GM11168 (cell line): Measurements from ENCODE around the gene WNT10A.
"Not testable (repeated sequence)": the region's sequence is repeated elsewhere in the genome, so short reads cannot be mapped to it uniquely, and the experiment has no call there.

ENCODE experiments used
- in situ Hi-C: fragments of 300-500 bp; cut with MboI; formaldehyde crosslinking; loops from one replicate; pipeline ENCODE4 v1.12.0; 2022; ENCODE audit warnings: low sequenced_read_pairs; ENCODE audit not compliant: unreplicated experiment

WNT10A gene

DNA sequence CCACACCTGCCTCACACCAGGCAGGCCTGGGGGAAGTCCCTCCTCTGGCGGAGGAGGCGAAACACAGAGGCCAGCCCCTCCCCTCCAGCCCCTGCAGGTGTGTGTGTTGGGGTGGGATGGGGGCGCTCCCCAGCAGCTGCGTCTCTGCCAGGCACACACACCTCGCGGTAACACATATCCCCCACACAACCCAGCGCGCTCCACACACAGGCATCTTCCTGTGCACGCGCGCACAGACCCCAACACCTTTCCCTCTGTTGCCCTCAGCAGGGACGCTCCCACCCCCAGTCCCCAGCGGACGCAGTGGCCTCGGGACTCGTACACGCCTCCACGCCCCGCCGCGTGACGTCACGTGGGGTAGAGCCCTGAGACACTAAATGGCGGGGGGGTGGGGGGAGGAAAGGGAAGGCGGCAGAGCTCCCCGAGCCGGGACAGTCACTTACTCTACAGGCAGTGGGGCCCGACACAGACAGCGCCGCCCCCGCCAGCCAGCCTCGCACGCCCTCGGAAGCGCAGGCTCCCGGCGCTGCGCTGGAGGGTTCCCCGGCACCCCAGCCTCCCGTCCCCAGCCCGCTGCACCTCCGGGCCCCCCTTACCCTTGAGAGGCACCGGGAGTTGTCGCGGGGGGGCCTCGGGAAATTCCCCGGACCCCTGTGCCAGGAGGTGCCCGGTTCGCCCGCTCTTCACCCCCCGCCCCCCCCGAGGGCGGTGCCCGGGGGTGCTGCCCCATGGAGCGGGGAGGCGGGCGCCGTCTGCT is at the start of gene WNT10A:
WNT10A (plus strand) TSS at position 751 of the 757 bp plus-strand sequence. CDS start 144 bp downstream, outside the sequence.
- in situ Hi-C loops, result no loop called here

DNA sequence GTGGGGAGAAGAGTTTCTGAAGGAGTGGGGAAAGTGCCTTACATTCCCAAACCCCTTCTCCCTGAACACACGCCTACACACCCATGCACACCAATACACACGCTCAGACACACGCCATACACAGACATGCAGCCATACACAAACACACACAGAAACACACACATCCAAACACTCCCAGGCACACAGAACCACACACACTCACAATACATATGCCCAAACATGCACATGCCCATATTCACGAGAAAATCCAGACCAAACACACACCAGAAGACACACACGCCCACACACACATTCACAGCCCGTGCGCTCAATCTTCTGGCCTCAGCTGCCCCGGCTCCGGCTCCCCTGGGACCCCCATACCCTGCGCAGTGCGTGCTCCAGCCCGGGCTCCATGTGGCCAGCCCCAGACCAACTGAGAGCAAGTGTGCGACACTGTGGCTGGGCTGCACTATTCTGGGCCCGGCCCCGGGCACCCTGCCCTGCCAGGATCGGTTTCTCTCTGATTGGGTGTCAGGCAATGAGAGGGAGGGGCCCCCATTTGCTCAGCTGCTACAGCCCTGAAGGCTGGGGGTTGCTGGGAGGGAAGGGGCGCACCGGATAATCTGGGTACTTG is 49.2 kb upstream of the WNT10A start, which contains the start of gene PRKAG3:
PRKAG3 (minus strand) TSS at position 426 of the 613 bp plus-strand sequence.
- in situ Hi-C loops, result no loop called here

DNA sequence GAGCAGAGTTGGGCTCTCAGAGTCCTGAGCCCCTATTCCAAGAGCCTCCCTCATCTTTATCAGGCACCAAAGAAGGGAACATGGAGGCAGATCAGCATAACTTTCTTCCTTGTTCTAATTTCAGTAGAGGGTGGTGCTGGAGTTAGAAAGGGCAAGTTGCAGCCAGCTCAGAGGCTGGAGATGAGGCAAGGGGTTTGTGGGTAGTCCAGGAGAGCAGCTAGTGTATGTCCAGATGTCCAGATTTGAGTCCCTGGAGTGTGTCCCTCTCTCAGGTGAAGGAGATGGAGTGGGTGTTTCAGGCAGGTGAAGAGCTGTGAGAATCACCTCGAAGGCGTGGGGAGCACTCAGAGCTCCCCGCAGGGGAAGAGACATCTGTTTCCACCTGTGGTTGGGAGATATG is 48.6 kb upstream of the WNT10A start:
- in situ Hi-C loops, result no loop called here

DNA sequence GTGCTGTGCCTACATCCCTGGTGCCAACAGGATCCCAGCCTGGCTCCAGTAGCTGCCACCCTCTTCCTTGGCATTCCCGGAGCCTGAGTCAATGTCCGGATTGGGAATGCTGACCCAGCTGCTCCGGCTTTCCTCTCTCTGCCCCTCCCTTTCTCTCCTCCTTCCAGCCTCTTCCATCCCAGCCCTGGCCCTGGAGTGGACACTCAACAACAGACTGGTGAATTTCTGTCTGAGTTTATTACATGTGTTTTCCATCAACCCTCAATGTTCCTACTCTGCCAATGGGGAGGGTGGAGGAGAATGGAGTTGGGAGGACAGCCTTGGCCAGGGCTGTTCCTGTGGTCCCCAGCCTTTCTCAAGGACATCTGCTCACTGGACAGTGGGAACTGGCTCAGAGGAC is 48.1 kb upstream of the WNT10A start:
- in situ Hi-C loops, result no loop called here

DNA sequence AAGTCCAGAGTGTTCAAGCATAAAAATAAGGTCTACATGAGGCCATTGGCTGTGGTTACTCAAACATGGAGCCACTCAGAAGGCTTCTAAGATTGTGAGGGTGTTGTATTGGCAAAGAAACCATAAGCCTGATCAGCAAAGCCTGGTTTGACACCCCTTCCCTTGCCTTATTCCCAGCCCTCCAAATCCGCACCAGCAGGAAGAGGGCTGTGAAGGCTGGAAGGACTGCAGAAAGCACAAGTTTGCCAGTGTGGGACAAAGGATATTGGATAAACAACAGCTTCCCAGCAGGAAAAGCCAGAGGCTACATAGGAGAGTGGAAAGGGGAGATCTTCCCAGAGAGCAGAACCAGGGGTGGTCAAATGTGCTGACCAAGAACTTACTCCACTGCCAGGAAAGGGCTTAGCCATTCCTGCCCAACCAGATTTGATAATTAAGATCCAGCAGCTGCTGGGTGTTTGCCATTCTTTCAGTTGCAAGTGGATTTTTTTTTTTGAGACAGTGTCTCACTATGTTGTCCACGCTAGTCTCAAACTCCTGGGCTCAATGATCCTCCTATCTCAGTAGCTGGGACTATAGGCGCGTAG is 47.5 kb upstream of the WNT10A start:
- in situ Hi-C loops, result no loop called here

DNA sequence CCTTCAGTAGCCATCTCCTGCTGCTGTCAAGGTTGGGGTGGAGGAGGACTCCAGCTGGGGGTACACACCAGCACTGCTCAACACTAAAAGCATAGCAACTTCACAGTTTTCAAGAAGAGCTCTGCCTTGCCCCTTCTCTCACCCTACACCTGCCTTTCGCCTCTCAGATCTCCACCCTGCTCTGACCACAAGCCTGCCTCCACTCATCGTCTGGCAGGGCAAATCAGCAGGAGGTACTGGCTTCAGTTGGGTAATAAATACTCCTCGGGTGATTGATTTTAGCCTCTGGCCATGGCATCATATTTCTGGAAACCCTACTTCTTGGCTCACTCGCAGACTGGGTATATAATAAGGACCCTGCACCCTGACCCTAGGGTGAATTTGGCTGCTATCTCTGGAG is 46.0 kb upstream of the WNT10A start:
- in situ Hi-C loops, result no loop called here

DNA sequence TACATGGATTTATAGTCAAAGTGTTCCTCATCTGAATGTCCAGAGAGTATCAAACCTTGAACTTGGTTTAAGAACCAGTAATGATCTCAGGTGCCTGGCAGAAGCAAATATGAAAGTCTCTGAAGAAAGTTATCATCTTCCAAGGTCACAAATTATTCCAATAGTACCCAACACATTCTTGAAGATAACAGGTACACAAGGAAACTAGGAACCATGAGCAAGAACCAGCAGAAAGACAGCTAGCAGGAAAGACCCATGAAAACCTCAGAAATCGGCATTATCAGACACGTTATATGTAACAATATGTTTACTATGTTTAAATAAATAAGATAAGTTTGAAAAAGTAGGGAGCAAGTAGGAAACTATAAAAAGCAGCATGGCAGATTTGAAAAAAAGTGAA is 43.2 kb upstream of the WNT10A start:
- in situ Hi-C loops, result no loop called here

DNA sequence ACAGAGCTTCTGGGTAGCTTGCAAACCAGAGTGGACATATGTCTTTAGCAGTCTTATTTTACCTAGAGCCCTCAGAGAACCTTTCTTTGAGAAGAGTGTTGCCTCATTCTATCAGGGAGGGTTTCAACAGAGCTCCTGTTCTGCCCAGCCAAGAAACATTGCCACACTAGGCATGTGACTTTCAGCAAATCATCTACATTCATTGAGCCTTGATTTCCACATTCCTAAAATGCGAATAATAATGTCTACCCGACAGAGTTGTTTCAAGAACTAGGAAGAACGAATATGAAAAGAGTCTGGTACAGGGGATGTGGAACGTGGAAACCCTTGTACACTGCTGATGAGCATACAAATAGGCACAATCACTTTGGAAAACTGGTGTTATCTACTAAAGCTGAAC is 41.2 kb upstream of the WNT10A start:
- in situ Hi-C loops, result no loop called here

DNA sequence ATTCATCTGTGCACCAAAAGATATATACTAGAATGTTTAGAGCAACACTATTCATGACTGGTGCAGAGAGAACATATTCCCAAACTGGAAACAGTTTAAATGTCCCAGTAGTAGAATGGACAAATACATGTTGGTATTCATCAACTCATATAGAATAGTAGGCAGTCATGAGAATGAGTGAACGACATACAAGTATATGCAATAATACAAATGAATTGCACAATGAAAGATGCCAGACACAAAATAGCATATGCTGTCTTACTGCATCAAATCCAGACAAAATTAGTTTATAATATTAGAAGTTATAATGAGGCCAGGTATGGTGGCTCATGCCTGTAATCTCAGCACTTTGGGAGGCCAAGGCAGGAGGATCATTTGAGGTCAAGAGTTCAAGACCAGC is 40.8 kb upstream of the WNT10A start:
- in situ Hi-C loops, result no loop called here

DNA sequence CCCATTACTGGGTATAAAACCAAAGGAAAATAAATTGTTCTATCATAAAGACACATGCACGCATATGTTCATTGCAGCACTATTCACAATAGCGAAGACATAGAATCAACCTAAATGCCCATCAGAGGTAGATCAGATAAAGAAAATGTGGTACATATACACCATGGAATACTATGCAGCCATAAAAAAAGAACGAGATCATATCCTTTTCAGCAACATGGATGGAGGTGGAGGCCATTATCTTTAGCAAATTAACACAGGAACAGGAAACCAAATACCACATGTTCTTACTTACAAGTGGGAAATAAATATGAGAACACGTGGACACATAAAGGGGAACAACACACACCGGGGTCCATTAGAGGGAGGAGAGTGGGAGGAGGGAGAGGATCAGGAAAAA is 36.3 kb upstream of the WNT10A start:
- in situ Hi-C loops, result not testable (repeated sequence)

DNA sequence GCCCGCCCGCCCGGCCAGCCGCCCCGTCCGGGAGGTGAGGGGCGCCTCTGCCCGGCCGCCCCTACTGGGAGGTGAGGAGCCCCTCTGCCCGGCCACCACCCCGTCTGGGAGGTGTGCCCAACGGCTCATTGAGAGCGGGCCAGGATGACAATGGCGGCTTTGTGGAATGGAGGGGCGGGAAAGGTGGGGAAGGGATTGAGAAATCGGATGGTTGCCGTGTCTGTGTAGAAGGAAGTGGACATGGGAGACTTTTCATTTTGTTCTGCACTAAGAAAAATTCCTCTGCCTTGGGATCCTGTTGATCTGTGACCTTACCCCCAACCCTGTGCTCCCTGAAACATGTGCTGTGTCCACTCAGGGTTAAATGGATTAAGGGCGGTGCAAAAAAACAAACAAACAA is 33.7 kb upstream of the WNT10A start:
- in situ Hi-C loops, result loop anchor here (5.0 kb wide), 1 partner anchor 185 kb away; no protein-coding TSS in a partner anchor

DNA sequence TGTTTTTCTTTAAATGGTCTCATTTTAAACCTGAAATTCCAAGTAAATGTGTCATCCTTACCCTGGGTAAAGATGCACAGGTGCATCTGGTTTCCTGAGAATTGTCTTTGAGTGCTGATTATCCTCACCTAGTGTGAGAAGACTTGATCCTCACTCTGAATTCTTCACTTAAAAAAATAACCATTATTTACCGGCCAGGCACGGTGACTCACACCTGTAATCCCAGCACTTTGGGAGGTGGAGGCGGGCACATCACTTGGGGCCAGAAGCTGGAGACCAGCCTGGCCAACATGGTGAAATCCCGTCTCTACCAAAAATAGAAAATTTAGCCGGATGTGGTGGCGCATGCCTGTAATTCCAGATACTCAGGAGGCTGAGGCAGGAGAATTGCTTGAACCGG is 30.9 kb upstream of the WNT10A start:
- in situ Hi-C loops, result loop anchor here (5.0 kb wide), 1 partner anchor 187 kb away; no protein-coding TSS in a partner anchor

DNA sequence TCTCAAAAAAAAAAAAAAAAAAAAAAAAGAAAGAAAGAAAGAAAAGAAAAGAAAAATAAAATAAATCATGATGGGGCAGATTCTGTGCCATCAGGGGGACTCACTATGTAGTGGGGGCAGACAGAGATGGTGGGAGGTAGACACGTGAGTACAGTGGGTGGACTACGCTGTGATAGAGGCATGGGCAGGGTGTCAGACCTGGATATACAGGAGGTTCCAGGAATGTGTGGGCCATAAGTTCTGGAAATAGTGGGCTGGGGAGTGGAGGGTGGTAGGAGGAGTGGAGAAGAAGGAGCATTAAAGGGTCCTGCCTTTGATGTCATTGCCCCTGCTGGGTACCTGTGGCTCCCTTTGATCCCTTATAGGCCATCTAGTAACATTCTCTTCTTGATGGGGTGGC is 29.9 kb upstream of the WNT10A start:
- in situ Hi-C loops, result no loop called here

DNA sequence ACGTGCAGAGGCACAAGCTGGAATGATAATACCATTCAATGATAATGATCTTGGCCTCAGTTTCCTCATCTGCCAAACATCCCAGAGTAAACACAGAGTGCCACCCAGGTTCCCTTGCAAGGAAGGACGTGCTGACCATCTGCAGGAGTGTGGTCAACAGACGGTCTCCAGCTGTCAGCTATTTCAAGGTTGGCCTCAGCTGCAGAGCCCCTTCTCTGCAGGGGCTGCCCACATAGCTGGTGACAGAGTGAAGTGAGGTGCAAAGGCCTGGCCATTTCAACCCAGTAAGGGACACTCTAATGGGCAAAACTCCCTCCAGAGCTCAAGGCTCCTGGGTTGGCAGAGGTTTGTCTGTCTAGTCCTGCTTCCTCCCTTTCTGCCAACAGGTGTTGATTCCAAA is 29.4 kb upstream of the WNT10A start:
- in situ Hi-C loops, result no loop called here

DNA sequence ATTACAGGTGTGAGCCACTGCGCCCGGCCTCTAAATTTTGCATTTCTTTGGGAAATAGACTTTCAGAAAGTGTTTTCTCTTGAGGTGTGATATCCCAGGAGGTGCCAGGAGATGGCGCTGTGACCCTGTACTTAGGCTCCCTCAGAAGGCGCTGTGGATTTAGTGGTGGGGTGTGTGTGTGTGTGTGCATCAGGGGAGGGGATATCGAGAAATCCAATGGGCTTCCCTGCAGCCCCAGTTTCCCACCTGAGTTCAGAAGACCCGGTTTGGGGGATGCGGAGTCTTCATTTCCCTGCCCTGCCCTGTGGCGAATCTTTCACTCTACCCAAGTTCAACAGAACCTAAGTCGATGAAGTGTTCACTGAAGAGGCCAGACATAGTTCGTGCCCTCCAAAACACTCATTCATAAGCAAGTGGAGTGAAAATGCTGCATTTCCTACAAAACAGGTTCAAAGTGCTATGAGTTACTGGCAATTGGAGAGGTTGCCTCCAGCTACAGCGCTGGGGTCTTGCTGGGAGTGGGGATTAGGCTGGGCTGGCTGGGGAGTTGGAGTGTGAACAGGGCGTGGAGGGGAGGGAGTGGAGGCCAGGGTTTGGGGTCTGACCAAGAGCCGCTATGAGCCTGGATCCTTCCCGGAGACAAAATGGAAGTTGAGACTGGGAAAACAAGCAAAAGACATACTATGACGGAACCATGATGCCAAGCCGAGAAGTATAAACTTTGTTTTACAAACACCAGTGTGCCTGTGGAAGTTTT is 27.6 kb upstream of the WNT10A start:
- in situ Hi-C loops, result no loop called here

DNA sequence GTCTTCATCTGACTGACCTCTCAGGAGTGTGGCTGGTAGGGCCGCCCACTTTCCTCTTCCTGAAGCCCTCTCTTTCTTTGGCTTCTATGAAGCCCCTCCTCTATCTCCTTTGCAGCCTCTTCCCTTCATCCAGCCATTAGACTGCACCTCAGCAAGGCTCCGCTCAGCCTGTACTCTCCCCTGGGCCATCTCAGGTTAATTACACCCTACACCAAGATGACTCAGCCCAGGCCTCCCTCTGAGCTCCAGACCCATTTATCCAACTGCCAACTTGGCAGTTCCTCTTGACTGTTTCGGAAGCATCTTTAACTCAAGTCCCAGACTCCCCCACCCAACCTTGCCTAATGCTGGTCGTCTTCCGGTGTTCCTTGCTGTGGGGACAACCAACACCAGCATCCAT is 26.9 kb upstream of the WNT10A start:
- in situ Hi-C loops, result no loop called here

DNA sequence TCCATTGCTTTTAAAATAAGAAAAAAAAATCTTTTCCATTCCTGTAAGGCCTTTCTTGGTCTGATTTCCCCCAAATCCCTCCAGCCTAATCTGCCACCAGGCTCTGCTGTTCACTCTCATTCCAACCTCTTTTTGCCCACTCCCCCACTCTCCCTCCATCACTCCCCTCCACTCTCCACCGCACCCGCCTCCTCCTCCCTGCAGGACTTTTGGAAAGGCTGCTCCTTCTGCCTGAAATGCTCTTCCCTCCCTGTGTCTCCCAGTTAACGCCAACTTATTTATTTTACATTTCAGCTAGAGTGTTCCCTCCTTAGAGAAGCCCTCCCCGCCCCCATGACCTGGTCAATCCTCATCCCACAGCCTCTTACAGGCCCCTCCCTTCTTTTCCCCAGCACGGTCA is 25.8 kb upstream of the WNT10A start:
- in situ Hi-C loops, result no loop called here

DNA sequence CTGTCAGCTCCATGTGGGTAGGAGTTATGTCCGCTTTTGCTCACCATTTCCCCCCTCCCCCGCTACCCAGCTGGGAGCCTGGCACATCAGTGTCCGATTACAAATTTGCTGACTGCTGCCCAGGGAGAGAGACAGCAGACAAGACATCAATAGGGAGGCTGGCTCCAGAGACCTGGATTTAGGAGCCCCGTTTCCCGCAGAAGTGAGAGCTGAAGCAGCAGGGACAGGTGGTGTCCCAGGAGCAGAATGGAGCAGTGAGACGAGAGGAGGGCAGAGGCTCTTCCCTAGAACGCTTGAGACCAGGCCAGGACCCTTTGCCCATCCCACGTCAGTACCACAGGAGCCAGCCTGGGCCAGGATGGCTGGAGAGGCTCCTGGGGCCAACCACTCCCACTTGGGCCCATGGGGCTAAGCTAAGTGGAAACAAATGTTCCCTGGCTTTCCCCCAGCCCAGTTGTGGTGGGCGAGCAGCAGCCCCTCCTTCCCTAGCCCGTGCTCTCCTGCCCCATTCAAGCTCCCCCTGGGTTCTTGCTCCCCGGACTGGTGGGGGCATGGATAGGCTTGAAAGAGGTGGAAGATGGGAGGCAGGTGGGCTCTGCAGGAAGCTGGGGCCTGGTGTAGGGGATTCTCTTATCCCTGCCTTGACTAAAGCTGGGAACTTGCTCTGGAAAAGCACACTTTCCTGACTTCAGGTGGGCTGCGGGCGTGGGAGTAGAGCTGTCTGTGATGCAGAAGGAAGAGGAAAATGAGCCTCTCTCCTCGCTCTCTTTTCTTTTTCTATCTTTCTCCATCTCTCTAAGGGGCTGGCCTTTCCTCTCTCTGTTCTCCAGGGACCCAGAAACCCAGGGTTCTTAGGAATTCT is 25.1 kb upstream of the WNT10A start:
- in situ Hi-C loops, result no loop called here

DNA sequence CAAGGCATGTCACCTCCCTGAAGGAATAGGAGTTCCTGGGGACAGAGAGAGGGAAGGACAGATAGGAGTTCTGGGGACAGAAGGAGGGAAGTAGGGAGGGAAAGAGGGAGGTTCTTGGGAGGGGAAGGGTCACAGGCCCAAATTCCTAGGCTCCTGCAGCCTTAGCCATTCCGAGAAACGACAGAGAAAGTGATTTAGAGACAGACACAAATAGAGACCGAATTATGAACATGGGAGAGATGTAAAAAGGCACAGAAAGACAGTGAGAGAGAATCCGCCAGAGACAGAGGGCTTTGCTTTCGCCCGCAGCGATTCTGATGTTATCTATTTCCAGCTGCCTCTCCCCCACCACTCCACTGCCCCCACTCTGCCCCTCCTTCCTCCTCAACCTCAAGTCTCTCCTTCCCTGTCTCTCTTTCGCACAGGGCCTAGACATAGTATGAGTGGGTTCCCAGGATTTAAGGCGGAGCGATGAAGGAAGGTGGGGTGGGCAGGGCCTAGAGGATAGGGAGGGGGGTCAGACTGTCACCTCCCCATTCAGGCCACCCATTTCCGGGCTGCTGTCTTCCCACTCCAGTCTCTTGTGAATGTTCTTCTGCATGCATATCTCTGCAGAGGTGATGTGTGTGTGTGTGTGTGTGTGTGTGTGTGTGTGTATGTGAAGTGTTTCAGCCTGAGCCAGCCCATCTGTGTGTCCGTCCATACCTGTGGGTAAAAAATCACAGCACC is 24.3 kb upstream of the WNT10A start:
- in situ Hi-C loops, result no loop called here
